Aorta (tissue), 5 donors: ENCODE measurements around the gene GULP1. TPM values are rescaled to one million over a fixed set of nuclear protein-coding genes. Genes with fewer than 3 reads are reported as not detected.
"Not testable (repeated sequence)": the region's sequence is repeated elsewhere in the genome, so short reads cannot be mapped to it uniquely, and the experiment has no call there.

Source experiments
- ATAC-seq: fragments of 200-7000 bp; cut with Tn5 transposase; one replicate; pipeline ENCODE4 v1.9.1; 2022; ENCODE audit warnings: moderate library complexity; ENCODE audit not compliant: low FRiP score
- DNase-seq, 2 donors: peaks; one replicate each; pipeline ENCODE4 v3.0.0-alpha.2; 2020
- H3K27ac ChIP-seq, 2 donors: one replicate each; pipeline ENCODE4 v1.5.1; 2013; ENCODE audit warnings: low read length in 2 of 2, mild to moderate bottlenecking in 2 of 2, moderate library complexity in 2 of 2, control low read depth in 1 of 2, inconsistent platforms in 1 of 2, low read depth in 1 of 2
- H3K27me3 ChIP-seq, 2 donors: one replicate each; pipeline ENCODE4 v1.6.1; 2013; ENCODE audit warnings: control low read depth in 1 of 2, low read length in 1 of 2, mild to moderate bottlenecking in 1 of 2, moderate library complexity in 1 of 2; ENCODE audit not compliant: insufficient read depth in 2 of 2, control insufficient read depth in 1 of 2
- H3K36me3 ChIP-seq, 2 donors: one replicate each; pipeline ENCODE4 v1.6.1; 2013; ENCODE audit warnings: control low read depth in 1 of 2, low read length in 1 of 2, mild to moderate bottlenecking in 1 of 2; ENCODE audit not compliant: insufficient read depth in 2 of 2, control insufficient read depth in 1 of 2
- H3K4me1 ChIP-seq, 2 donors: one replicate each; pipeline ENCODE4 v1.6.1; 2013; ENCODE audit warnings: low read length in 2 of 2, control low read depth in 1 of 2, mild to moderate bottlenecking in 1 of 2, moderate library complexity in 1 of 2; ENCODE audit not compliant: insufficient read depth in 2 of 2, control insufficient read depth in 1 of 2
- H3K4me3 ChIP-seq, 2 donors: one replicate each; pipeline ENCODE4 v1.5.1; 2013; ENCODE audit warnings: low read length in 2 of 2, control low read depth in 1 of 2, mild to moderate bottlenecking in 1 of 2
- H3K9me3 ChIP-seq: one replicate; pipeline ENCODE4 v1.6.1; 2013; ENCODE audit warnings: mild to moderate bottlenecking, low read length; ENCODE audit not compliant: control insufficient read depth
- WGBS, 2 donors: extraction: QIAGEN DNeasy Blood & Tissue Kit; methylation state at CpG; one replicate each; pipeline ENCODE4 v1.1.7; 2013; 5-methylcytosine and 5-hydroxymethylcytosine counted together
- intact Hi-C, 2 donors: fragments of 100-400 bp; cut with DNase I; formaldehyde crosslinking; loops; one replicate each; pipeline versions ENCODE4 v1.14.2 to v1.15.0; 2022
- polyA plus RNA-seq, 2 donors: library from polyadenylated mRNA; stranded (reverse); fragments of 200-250 nt; gene quantifications; one replicate each; pipeline ENCODE4 v1.2.3, GENCODE V29; 2013
- total RNA-seq, 2 donors: library from RNA; stranded (reverse); fragmentation: NEBNext Ultra II Directional; extraction: Animal tissue kit (Norgen Biotek cat#: 25700); gene quantifications; one replicate each; pipeline ENCODE4 v1.2.1, GENCODE V29; 2021
- donor health status: healthy with polysubstance abuse.
- donor health status: Bipolar disorder and iron deficiency.
- donor health status: DM: no; HTN: no; CAD: no.
- donor health status: DM: no; HTN: no; CAD: no.
- donor health status: DM: yes; HTN: yes; CAD: no.

The GULP1 gene
- total and polyA plus RNA-seq, 4 donors = 60.2 to 74.8 (median 67.1) TPM

GRCh38 chr2:188444106-188444835 lies 152.6 kb downstream of the GULP1 start:
- no peaks in the 10 kb centered on the region for H3K9me3 ChIP-seq
- H3K36me3 ChIP-seq = no peaks in the 10 kb centered on the region
- no peaks in the 10 kb centered on the region for H3K27me3 ChIP-seq
- DNase-seq = no peak
- H3K4me3 ChIP-seq = no peak overlapping the region
- ATAC-seq = no peak
- no peak overlapping the region for H3K27ac ChIP-seq
- H3K4me1 ChIP-seq = no peaks in the 10 kb centered on the region
- WGBS, 2 donors = 72 to 75% methylated on average over 3 of the region's 3 CpGs
- intact Hi-C loops = no loop called here

- ATAC-seq (no peak), DNase-seq (no peak)
- Histone ChIP-seq H3K27ac (no peak overlapping the region), H3K27me3 (no peaks in the 10 kb centered on the region), H3K4me3 (no peak overlapping the region), H3K4me1 (no peaks in the 10 kb centered on the region), H3K9me3 (no peaks in the 10 kb centered on the region), H3K36me3 (no peaks in the 10 kb centered on the region)
- WGBS, 2 donors = 98 to 100% methylated on average over 1 of the region's 1 CpG
- intact Hi-C loops = no loop called here
Observed at GRCh38 chr2:188449561-188449960, 157.9 kb downstream of the GULP1 start.

- Histone ChIP-seq H3K36me3 (no peaks in the 10 kb centered on the region), H3K27ac (no peak overlapping the region), H3K27me3 (no peaks in the 10 kb centered on the region), H3K9me3 (no peaks in the 10 kb centered on the region), H3K4me1 (no peaks in the 10 kb centered on the region), H3K4me3 (no peak overlapping the region)
- intact Hi-C loops = no loop called here
- no peak for ATAC-seq
- no peak for DNase-seq
Observed at GRCh38 chr2:188449971-188450370, 158.3 kb downstream of the GULP1 start.

- no peaks in the 10 kb centered on the region for H3K36me3 ChIP-seq
- H3K9me3 ChIP-seq = no peaks in the 10 kb centered on the region
- no peak overlapping the region for H3K27ac ChIP-seq
- 77 to 82% methylated on average over 2 of the region's 2 CpGs for WGBS, 2 donors
- H3K4me1 ChIP-seq = no peaks in the 10 kb centered on the region
- intact Hi-C loops = no loop called here
- H3K27me3 ChIP-seq = no peaks in the 10 kb centered on the region
- ATAC-seq = no peak
- no peak for DNase-seq
- H3K4me3 ChIP-seq = no peak overlapping the region
Observed at GRCh38 chr2:188450732-188451483, 159.2 kb downstream of the GULP1 start.

GRCh38 chr2:188452084-188452483 lies 160.4 kb downstream of the GULP1 start:
- no peaks in the 10 kb centered on the region for H3K36me3 ChIP-seq
- peaks cover 0 to 2% of the 10 kb centered on the region in 2 donors for H3K4me1 ChIP-seq
- no peak overlapping the region for H3K4me3 ChIP-seq
- H3K27me3 ChIP-seq = no peaks in the 10 kb centered on the region
- intact Hi-C loops = no loop called here
- no peak for ATAC-seq
- no peaks in the 10 kb centered on the region for H3K9me3 ChIP-seq
- 34 to 45% methylated on average over 1 of the region's 1 CpG for WGBS, 2 donors
- DNase-seq = no peak
- no peak overlapping the region for H3K27ac ChIP-seq

- H3K36me3 ChIP-seq = no peaks in the 10 kb centered on the region
- DNase-seq = no peak
- no peak overlapping the region for H3K4me3 ChIP-seq
- intact Hi-C loops = no loop called here
- WGBS, 2 donors = 94% methylated on average over 12 of the region's 12 CpGs
- H3K9me3 ChIP-seq = no peaks in the 10 kb centered on the region
- no peak overlapping the region for H3K27ac ChIP-seq
- H3K4me1 ChIP-seq = peaks cover 0 to 3% of the 10 kb centered on the region in 2 donors
- H3K27me3 ChIP-seq = no peaks in the 10 kb centered on the region
- ATAC-seq = no peak
Observed at GRCh38 chr2:188456114-188456909, 164.6 kb downstream of the GULP1 start.

GRCh38 chr2:188459061-188459460 lies 167.4 kb downstream of the GULP1 start:
- 97 to 99% methylated on average over 2 of the region's 2 CpGs for WGBS, 2 donors
- Histone ChIP-seq H3K27ac (no peak overlapping the region), H3K27me3 (no peaks in the 10 kb centered on the region), H3K36me3 (no peaks in the 10 kb centered on the region), H3K9me3 (no peaks in the 10 kb centered on the region), H3K4me1 (peaks cover 0 to 3% of the 10 kb centered on the region in 2 donors), H3K4me3 (no peak overlapping the region)
- DNase-seq (no peak), ATAC-seq (no peak)
- intact Hi-C loops = no loop called here

GRCh38 chr2:188466078-188466477 lies 174.4 kb downstream of the GULP1 start:
- H3K27ac ChIP-seq, DNase-seq, H3K4me1 ChIP-seq, intact Hi-C loops, H3K9me3 ChIP-seq, ATAC-seq, H3K4me3 ChIP-seq, H3K36me3 ChIP-seq, H3K27me3 ChIP-seq: not testable (repeated sequence)
- WGBS, 2 donors = 74 to 82% methylated on average over 3 of the region's 3 CpGs
